Right ventricle myocardium superior (tissue), 1 donor: ENCODE results near the gene ANK2. TPM values are rescaled to one million over a fixed set of nuclear protein-coding genes. Genes with fewer than 3 reads are reported as not detected.

ENCODE experiments used
- ATAC-seq: fragments of 200-7000 bp; cut with Tn5 transposase; one replicate; pipeline ENCODE4 v1.9.1; 2020; ENCODE audit warnings: mild to moderate bottlenecking; ENCODE audit not compliant: poor library complexity
- DNase-seq: peaks from one replicate; pipeline ENCODE4 v3.0.0-alpha.2; 2020
- intact Hi-C: fragments of 100-400 bp; cut with DNase I; formaldehyde crosslinking; loops from one replicate; pipeline ENCODE4 v1.11.2; 2022
- total RNA-seq: library from RNA; stranded (reverse); fragmentation: NEBNext Ultra II Directional; extraction: Animal tissue kit (Norgen Biotek cat#: 25700); gene quantifications from one replicate; pipeline ENCODE4 v1.2.1, GENCODE V29; 2021
- donor health status: DM: no; HTN: yes; CAD: no; lungs with severe emphysema.

ANK2 gene
- total RNA-seq, 1 donor from 2014 or later = 289 TPM

DNA sequence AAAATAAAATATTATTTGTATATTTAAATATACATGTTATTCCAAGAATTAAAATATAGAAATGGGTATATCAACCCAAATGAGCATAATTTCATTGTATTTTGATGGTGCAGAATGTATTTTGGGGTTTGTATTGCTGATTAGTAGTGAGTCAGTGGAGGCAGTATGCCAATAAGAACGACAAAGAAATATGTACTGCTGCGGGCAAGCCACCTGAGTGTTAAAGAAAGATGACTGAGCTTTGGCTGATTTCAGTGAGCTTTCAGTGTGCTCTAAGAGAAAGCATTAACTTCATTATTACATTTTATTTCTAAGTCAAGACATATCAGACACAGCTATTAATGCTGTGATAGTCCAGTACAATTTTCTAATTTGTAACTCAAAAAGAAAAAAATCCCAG is 297.8 kb downstream of the ANK2 start:
- ATAC-seq (no peak), DNase-seq (no peak)
- intact Hi-C loops = no loop called here

DNA sequence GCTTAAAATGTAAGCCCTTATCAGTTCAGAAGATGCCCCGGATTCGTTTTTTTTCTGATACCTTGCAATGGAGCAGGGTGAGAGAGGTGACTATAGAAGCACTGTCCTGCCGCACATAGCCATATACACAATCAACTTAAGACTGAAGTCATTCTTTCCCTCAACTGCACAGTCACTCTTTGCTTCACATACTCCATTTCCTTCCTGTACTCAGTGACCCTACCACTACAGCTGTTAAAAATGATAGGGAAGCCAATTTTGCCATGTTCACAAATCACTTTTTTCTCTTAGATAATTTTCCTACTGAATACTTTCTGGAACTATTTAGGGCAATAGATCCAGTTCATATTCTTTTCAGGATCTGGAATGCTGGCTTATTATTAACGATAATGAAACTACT is 300.0 kb downstream of the ANK2 start:
- no peak for DNase-seq
- no peak for ATAC-seq
- intact Hi-C loops = no loop called here

DNA sequence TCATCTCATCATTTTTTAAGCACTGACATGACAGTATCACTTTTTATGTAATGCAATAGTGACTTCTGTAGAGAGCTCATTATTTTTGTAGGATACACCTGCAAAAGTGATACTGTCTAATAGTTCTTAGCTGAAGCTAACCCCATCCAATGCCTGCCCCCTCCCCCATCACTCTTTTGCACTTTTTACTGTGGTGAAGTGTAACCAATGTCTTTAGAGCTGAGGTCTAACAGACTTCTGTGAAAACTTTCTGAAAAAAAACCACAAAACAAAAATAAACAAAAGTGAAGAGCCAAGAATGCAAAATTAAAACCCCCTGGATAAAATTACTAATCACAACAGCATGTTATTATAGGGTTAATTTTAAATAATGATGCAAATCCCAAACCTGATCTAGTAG is 301.1 kb downstream of the ANK2 start:
- intact Hi-C loops = no loop called here
- ATAC-seq (no peak), DNase-seq (no peak)

DNA sequence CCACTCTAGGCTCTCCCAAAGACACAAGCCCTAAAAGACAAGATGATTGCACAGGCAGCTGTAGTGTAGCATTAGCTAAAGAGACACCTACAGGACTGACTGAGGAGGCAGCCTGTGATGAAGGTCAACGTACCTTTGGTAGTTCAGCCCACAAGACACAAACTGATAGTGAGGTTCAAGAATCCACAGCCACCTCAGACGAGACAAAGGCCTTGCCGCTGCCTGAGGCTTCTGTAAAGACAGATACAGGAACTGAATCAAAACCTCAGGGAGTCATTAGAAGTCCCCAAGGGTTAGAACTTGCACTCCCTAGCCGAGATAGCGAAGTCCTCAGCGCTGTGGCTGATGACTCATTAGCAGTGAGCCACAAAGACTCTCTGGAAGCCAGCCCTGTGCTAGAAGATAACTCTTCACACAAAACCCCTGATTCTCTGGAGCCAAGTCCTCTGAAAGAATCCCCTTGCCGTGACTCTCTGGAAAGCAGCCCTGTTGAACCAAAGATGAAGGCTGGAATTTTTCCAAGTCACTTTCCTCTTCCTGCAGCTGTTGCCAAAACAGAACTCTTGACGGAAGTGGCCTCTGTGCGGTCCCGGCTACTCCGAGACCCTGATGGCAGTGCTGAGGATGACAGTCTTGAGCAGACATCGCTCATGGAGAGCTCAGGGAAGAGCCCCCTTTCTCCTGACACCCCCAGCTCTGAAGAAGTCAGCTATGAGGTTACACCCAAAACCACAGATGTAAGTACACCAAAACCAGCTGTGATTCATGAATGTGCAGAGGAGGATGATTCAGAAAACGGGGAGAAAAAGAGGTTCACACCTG is 306.3 kb downstream of the ANK2 start:
- peak; percentile 54 for DNase-seq
- ATAC-seq = peak; percentile 78
- intact Hi-C loops = no loop called here

DNA sequence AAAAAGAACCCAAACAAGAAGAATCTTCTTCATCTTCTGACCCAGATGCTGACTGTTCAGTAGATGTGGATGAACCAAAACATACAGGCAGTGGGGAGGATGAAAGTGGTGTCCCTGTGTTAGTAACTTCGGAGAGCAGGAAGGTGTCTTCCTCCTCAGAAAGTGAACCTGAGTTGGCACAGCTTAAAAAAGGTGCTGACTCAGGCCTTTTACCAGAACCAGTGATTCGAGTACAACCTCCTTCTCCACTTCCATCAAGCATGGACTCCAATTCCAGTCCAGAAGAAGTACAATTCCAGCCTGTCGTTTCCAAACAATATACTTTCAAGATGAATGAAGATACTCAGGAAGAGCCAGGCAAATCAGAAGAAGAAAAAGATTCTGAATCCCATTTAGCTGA is 307.0 kb downstream of the ANK2 start:
- ATAC-seq = no peak
- DNase-seq = no peak
- intact Hi-C loops = no loop called here

DNA sequence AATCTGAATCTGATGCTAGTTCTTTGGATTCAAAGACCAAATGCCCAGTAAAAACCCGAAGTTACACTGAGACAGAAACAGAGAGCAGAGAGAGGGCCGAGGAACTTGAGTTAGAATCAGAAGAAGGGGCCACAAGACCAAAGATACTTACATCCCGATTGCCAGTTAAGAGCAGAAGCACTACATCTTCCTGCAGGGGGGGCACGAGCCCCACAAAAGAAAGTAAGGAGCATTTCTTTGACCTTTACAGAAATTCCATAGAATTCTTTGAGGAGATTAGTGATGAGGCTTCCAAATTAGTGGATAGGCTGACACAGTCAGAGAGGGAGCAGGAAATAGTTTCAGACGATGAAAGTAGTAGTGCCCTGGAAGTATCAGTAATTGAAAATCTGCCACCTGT is 309.3 kb downstream of the ANK2 start:
- intact Hi-C loops = no loop called here
- no peak for ATAC-seq
- no peak for DNase-seq

DNA sequence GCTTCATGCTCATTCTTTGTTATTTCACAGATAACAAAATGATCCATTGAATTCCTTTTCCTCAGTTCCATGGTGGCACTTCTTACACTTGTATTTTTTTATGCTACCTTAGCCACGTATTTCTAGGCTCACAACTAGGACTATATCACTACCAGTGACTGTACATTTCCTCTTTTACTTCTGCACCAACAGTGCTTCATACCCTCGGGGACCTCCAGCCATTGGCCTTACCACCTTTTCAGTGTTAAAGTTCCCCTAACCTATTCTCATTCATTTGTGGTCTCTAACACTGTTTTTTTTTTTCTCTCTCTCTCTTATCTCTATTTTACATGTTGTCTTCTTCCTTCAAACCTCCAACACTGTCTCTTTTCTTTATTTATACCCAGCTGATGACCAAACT is 315.9 kb downstream of the ANK2 start:
- no peak for ATAC-seq
- no peak for DNase-seq
- intact Hi-C loops = no loop called here

DNA sequence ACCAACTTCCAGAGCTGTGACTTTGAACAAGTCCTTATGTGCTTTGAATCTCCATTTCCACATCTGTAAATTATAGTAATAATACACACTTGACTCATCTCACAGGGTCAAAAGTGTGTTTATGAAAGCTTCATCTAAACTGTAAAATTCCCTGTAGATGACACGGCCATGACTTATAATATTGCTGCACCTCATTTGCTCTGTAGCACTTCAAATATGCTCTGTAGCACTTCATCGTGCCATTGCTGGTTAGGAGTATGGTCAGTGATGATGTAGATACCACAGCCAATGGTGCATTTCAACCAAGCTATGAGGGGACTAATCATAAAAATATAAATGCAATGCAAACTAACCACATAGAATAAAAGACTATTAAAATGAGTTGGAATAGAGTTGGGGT is 318.6 kb downstream of the ANK2 start:
- no peak for ATAC-seq
- intact Hi-C loops = no loop called here

DNA sequence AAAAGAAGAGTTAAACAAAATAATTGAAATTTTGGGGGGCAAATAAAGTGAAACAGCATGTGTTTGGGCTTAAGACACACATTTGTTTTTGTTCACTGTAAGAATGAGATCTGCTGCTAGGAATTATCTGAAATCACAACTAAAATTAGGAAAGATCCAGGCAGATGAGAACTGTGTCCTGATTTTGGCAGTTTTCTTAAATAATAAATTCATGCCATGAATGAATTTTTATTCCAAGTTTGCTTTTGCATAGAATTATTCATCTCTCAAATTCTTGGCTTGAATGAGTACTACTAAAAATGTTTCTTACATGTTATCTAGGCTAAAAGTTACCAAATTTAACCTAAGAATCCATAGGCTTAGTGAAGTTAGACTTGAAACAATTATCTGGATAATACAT is 321.7 kb downstream of the ANK2 start:
- intact Hi-C loops = no loop called here
- DNase-seq (no peak), ATAC-seq (no peak)

More for the DNA sequence above, 318.6 kb downstream of the ANK2 start:
- DNase-seq = no peak

DNA sequence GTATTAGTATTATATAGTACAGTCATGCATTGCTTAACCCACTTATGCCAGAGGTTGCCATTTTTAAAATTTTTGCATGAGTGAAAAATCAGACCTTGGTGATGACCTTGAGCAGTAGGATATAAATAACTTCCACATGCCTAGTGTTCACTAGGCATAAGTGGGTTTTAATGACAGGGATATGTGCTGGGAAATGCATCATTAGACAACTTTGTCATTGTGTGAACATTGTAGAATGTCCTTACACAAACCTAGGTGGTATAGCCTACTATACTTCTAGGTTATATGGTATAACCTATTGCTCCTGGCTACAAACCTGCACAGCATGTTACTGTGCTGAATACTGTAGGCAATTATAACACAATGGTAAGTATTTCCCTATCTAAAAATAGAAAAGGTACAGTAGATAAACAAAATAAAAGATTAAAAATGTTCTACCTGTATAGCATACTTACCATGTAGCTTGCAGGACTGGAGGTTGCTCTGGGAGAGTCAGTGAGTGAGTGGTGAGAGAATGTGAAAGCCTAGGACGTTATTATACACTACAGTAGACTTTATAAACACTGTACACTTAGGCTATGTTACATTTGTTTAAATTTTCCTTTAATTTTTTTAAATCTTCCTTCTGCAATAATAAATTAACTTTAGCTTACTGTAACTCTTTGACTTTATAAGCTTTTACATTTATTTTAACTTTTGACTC is 326.7 kb downstream of the ANK2 start:
- ATAC-seq = peak; percentile 59
- intact Hi-C loops = no loop called here
- DNase-seq = no peak

DNA sequence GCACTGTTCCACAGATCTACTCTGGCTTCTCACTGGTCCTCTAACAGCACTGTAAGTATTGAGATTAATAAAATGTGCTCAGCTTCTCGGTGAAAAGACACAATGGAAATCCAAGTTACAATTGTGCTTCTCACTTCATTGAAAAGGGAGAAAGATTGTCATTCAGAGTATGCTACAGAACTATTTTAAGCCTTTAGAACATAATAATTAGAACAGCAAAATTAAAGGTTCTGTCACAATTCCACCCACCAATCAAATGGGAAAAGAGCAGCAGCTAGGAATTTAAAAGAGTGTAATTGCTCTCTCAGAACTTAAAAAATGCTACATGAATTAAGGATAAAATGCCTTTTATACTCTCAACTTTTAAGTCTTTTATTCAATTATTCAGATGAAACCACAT is 329.4 kb downstream of the ANK2 start:
- ATAC-seq (no peak), DNase-seq (no peak)
- intact Hi-C loops = no loop called here

DNA sequence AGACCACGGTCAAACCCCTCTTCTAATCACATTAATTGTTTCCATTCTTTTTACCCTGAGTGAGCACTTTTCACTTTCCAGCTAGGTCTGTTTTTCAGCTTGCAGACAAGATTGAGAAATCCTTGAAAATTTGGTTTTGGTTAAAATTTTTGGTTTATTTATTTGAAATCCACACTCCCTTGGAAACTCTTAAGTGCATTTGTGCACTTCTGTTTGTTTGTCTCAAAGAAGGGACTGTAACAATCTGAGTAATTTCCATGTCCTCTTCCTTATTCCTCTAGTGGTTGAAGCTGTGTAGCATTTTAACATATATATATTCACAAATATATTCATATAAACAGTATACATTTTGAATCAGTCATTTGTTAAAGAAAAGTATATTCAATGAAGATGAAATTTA is 333.3 kb downstream of the ANK2 start:
- peak; percentile 35 for ATAC-seq
- intact Hi-C loops = no loop called here
- no peak for DNase-seq

DNA sequence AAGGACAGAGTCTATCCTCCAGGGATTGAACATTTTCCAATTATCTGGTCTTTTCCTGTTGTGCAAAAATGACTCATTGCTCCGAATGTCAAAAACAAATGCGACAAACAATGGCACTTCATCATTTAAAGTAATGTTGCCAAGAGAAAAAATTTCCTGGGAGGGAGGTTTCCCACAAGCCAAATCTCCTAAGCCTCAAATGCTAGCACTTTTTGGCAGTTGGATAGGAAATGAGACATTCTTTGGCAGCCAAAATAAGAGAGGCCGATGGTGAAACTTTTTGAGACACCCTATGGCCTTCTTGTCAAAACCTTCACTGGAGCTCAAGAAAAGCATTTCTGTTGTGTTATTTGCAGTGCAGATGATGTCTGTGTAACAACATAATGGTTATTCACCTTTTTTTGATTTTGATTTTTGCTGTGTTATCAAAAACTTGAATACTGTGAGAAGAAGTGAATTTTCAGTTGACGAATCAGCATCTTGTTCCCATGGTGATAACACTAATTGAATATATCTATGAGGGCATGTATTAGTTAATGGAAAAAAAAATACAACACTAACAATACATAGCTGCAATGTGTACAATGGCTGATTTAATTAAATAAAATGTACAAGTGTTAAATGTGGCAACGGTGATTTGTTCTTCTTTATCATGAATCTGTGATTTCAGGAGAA is 333.8 kb downstream of the ANK2 start:
- intact Hi-C loops = no loop called here
- DNase-seq (no peak), ATAC-seq (peak; percentile 90)

DNA sequence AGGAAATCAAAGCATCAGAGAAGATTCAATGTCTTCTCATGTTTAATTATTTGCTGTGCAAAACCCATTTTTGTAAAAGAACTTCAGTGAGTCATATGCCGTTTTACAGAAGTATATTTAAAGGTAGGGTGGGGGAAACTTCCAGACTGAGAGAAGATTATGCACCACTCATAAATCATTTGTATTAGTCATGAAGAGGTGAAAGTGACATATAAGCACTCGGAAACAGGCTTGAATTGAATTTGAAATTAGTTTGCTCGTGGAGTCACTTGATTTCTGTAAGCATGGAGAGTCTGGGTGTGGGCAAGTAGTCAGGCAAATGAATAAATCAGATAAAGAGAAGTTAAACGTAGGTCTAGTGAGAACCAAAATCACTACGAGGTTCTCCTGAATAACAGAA is 335.1 kb downstream of the ANK2 start:
- DNase-seq = no peak
- no peak for ATAC-seq
- intact Hi-C loops = no loop called here

DNA sequence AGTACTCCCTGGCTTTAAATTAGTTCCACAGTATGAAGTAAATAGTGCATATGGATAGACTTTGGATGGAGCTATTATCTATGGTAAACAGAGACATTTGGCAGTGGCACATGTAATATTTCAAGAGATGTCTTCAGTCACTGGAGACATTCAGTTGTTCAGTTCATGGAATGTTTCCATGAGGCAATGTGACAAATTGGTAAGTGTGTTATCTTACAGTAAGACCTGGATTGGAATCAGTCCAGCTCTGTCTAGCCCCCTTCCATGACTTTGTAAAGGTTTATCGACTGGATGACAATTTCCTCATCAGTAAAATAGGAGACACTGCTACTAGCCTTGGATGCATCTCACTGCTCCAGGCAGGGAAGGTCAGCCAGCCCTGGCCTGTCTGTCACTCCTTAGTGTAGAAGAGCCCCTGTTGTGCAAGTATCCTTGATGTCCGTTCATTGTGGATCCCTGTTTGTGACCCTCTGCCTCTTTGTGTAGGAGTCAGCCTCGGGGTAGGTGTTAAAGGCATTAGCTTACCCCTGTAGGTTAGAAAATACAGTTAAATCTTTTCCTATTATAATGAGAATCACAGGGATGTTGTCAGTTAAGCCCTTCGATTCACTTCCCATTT is 335.9 kb downstream of the ANK2 start:
- DNase-seq (no peak), ATAC-seq (no peak)
- intact Hi-C loops = no loop called here

DNA sequence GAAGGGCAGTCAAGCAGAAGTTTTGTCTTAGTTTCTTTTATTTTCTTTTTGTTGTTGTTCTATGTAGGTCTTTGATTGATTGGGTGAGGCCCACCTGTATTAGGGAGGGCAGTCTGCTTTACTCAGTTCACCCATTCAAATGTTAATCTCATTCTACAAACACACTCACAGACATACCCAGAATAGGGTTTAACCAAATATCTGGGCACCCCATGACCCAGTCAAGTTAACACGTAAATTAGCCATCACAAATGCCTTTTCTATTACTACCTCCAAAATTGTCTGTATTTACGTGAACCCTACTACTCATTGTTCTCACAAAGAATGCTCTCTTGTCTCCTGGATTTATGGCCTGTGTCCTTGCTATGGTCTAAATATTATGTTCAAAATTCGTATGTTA is 339.7 kb downstream of the ANK2 start:
- ATAC-seq (no peak), DNase-seq (no peak)
- intact Hi-C loops = no loop called here

DNA sequence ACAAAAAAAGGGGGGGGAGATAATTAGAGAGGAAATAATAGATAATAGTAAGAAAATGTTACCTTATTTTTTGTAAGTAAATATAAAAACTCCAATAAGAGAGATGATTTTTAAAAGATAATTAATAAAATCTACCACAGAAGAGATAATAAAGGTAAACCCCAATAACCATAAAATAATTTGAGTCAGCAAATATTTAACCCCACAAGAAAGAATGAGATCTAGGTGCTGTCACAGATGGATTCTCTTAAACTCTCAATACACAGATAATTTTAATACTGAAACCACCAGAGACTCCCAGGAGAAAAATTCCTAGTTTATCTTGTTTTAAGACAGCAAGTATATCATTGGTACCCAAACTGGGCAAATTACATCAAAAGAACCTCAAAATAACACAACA is 341.4 kb downstream of the ANK2 start:
- intact Hi-C loops = loop anchor here (5.0 to 10.0 kb wide), 3 partner anchors 371 to 684 kb away; partner anchors contain the start of gene CAMK2D
- ATAC-seq (no peak), DNase-seq (no peak)

DNA sequence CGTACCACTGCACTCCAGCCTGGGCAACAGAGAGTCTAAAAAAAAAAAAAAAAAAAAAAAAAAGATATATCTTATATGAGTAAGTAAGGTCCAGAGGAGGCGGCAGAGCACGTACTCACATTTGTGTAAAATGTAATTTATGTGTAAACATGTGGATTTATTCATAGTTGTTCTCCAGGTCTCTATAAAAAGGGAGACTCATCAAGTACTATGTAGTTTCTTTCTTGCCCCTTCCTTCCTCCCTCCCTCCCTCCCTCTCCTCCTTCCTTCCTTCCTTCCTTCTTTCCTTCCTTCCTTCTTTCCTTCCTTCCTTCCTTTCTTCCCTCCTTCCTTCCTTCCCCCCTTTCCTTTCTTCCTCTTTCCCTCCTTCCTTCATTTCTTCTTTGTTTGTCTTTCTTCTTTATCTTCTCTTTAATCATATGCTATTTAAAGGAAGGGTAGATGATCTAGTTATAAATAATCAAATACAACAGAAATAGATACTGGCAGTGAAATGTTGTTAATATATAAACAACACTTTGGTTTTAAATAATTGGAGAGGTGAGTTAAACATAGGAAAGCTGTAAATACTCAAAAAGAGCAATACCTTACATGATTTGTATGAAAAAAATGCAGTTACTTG is 344.8 kb downstream of the ANK2 start:
- DNase-seq = no peak
- intact Hi-C loops = loop anchor here (5.0 to 10.0 kb wide), 3 partner anchors 368 to 681 kb away; partner anchors contain the start of gene CAMK2D
- ATAC-seq = no peak
